A673 (cell line): ENCODE data around the gene NUF2.

Source experiments
- CTCF ChIP-seq: fragments of 300-800, 200-600 bp; sonication (generic); conservative IDR thresholded peaks from 2 replicates; pipeline ENCODE4 v1.5.1; 2017; ENCODE audit warnings: low read depth, mild to moderate bottlenecking, antibody characterized with exemption, low read length, moderate library complexity, mixed read lengths
- EZH2 ChIP-seq: fragments of 200-600 bp; sonication (generic); IDR thresholded peaks from 2 replicates; pipeline ENCODE4 v1.6.1; 2017; ENCODE audit warnings: borderline replicate concordance, low read depth, mild to moderate bottlenecking, mixed read lengths, antibody characterized with exemption, low read length; ENCODE audit not compliant: poor library complexity, severe bottlenecking

- TF ChIP-seq CTCF (no peak), EZH2 (no peak)
Measured at GRCh38 chr1:163320891-163321290, 863 bp upstream of the NUF2 start.
